Heart left ventricle (tissue), 16 donors: ENCODE data around the gene TXNDC17. TPM values are rescaled to one million over a fixed set of nuclear protein-coding genes. Genes with fewer than 3 reads are reported as not detected.
A peak's percentile ranks its signal among the peaks of the same experiment; 100 is the strongest.

ENCODE experiments used
- ATAC-seq, 4 donors: fragments of 200-7000 bp; cut with Tn5 transposase; one replicate each; pipeline ENCODE4 v1.9.1; 2020 to 2022; ENCODE audit warnings: moderate library complexity in 4 of 4, mild to moderate bottlenecking in 3 of 4, moderate number of reproducible peaks in 1 of 4
- DNase-seq, 5 donors: peaks; one replicate each; pipeline ENCODE4 v3.0.0-alpha.2; 2020
- H3K27ac ChIP-seq, 12 donors: fragments of 200-600 bp; sonication (generic) in 4 of 12; one replicate each; pipeline versions ENCODE4 v1.5.0 to v1.8.0; 2016 to 2022; ENCODE audit warnings: mild to moderate bottlenecking in 2 of 12
- H3K27me3 ChIP-seq, 9 donors: fragments of 200-600 bp; sonication (generic) in 2 of 9; one replicate each; pipeline versions ENCODE4 v1.5.1 to v1.8.0; 2016 to 2022; ENCODE audit warnings: mild to moderate bottlenecking in 3 of 9
- H3K36me3 ChIP-seq, 9 donors: fragments of 200-600 bp; sonication (generic) in 2 of 9; one replicate each; pipeline versions ENCODE4 v1.5.0 to v1.8.0; 2018 to 2022; ENCODE audit warnings: mild to moderate bottlenecking in 2 of 9
- H3K4me1 ChIP-seq, 12 donors: fragments of 200-600 bp; sonication (generic) in 4 of 12; one replicate each; pipeline versions ENCODE4 v1.5.0 to v1.8.0; 2016 to 2022; ENCODE audit warnings: mild to moderate bottlenecking in 3 of 12
- H3K4me3 ChIP-seq, 12 donors: fragments of 200-600 bp; sonication (generic) in 4 of 12; one replicate each; pipeline versions ENCODE4 v1.5.0 to v1.8.0; 2017 to 2022; ENCODE audit warnings: mild to moderate bottlenecking in 9 of 12, moderate library complexity in 4 of 12
- H3K9me3 ChIP-seq, 12 donors: fragments of 200-600 bp; sonication (generic) in 4 of 12; one replicate each; pipeline versions ENCODE4 v1.5.0 to v1.8.0; 2016 to 2022; ENCODE audit warnings: mild to moderate bottlenecking in 1 of 12
- POLR2A ChIP-seq, 2 donors: fragments of 450-650 bp; IDR thresholded peaks; one replicate each; pipeline ENCODE4 v1.6.1; 2017; ENCODE audit warnings: antibody characterized with exemption in 2 of 2, mild to moderate bottlenecking in 2 of 2, moderate library complexity in 2 of 2
- WGBS, 4 donors: extraction: QIAGEN DNeasy Blood & Tissue Kit in 2 of 4; methylation state at CpG; one replicate each; pipeline versions ENCODE4 v1.1.5 to v1.1.7; 2013 to 2018; 5-methylcytosine and 5-hydroxymethylcytosine counted together
- intact Hi-C, 10 donors: fragments of 100-400 bp; cut with DNase I; formaldehyde crosslinking; loops; one replicate each; pipeline versions ENCODE4 v1.11.1 to v1.14.2; 2022
- polyA plus RNA-seq, 2 donors: library from polyadenylated mRNA; stranded (reverse); fragments of 200-250 nt; gene quantifications; one replicate each; pipeline ENCODE4 v1.2.3, GENCODE V29; 2013
- total RNA-seq, 9 donors: library from RNA; depleted of rRNA in 2 of 9; stranded (reverse); fragments of >200 nt in 2 of 9; fragmentation: NEBNext Ultra II Directional in 3 of 9; extraction: Animal tissue kit (Norgen Biotek cat#: 25700) in 3 of 9; gene quantifications; one replicate each; pipeline versions ENCODE4 v1.1.0 to v1.2.4, GENCODE V29; 2016 to 2023
- TF ChIP-seq, protein P1 (sequence below), 12 donors: fragments of 200-600 bp; sonication (generic) in 4 of 12; IDR thresholded peaks; one replicate each; pipeline versions ENCODE4 v1.5.0 to v1.8.0; 2018 to 2022; ENCODE audit warnings: antibody characterized with exemption in 12 of 12, mild to moderate bottlenecking in 5 of 12
- donor health status: ischemic (EF 13 %, LVEDD 7.1; RV severe dilation, severe dysfunction).
- donor health status: healthy with polysubstance abuse.
- donor health status: DM: no; HTN: yes; CAD: no.
- donor health status: DM: no; HTN: no; CAD: no.
- donor health status: ischemic (EF 25% LVEDD 6.9; RV normal size, moderate dysfunction).
- donor health status: ischemic (EF 25% LVEDD 5.7; RV mildly dilated, moderate dysfunction).
- donor health status: healthy.
- donor health status: DM: yes; HTN: yes; CAD: no.
- donor health status: ischemic (EF 35%, LVEDD 5.7; RV mildly dilated, moderate dysfunction).
- donor health status: nonischemic (EF 11% LVEDD 7.7; RV severe dilation, severe dysfunction).
- donor health status: DM: yes; HTN: yes; CAD: no.
- donor health status: PGD.
- donor health status: ischemic (EF 29% LVEDD 5.4; RV normal size, mild dysfunction).
- donor health status: nonischemic (EF 23%, LVEDD 6.1; RV moderate dilation, normal function).

TXNDC17 gene
- total and polyA plus RNA-seq, 11 donors: 31.5 to 221 (median 62.8) TPM

DNA sequence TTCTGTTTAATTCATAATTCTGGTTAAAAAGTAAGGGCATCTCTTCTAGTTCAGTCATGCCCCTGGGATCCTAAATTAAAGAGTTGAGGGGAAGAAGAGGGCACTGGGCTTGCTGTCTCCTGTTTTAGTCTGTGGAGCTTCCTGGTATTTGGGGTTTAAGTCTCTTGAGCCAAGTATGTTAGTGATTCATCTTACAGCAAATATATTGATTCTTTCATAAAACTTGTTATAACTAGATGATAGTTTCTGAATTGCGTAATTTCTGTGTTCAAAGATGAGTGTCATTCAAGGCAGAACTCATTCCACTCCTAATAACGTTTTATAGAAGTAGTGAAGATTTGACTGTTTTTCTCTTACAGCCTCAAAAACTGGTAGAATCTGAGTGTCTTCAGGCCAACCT is 1.7 kb downstream of the TXNDC17 start:
- H3K4me1 ChIP-seq: peaks cover 0 to 37% (median 25%) of the 10 kb centered on the region in 12 donors
- WGBS, 4 donors: 51 to 76% (median 71%) methylated on average over 2 of the region's 2 CpGs
- H3K36me3 ChIP-seq: peaks cover 0 to 53% (median 41%) of the 10 kb centered on the region in 9 donors
- intact Hi-C loops: no loop called here
- no peaks in the 10 kb centered on the region for H3K27me3 ChIP-seq
- no peak overlapping the region for H3K27ac ChIP-seq
- no peaks in the 10 kb centered on the region for H3K9me3 ChIP-seq
- DNase-seq: no peak
- no peak overlapping the region for H3K4me3 ChIP-seq
- ATAC-seq: no peak
- TF ChIP-seq, protein P1, sequence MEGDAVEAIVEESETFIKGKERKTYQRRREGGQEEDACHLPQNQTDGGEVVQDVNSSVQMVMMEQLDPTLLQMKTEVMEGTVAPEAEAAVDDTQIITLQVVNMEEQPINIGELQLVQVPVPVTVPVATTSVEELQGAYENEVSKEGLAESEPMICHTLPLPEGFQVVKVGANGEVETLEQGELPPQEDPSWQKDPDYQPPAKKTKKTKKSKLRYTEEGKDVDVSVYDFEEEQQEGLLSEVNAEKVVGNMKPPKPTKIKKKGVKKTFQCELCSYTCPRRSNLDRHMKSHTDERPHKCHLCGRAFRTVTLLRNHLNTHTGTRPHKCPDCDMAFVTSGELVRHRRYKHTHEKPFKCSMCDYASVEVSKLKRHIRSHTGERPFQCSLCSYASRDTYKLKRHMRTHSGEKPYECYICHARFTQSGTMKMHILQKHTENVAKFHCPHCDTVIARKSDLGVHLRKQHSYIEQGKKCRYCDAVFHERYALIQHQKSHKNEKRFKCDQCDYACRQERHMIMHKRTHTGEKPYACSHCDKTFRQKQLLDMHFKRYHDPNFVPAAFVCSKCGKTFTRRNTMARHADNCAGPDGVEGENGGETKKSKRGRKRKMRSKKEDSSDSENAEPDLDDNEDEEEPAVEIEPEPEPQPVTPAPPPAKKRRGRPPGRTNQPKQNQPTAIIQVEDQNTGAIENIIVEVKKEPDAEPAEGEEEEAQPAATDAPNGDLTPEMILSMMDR (IDR thresholded peaks at IDR 0.05): no peak
- TF ChIP-seq POLR2A (IDR thresholded peaks at IDR 0.05): no peak

DNA sequence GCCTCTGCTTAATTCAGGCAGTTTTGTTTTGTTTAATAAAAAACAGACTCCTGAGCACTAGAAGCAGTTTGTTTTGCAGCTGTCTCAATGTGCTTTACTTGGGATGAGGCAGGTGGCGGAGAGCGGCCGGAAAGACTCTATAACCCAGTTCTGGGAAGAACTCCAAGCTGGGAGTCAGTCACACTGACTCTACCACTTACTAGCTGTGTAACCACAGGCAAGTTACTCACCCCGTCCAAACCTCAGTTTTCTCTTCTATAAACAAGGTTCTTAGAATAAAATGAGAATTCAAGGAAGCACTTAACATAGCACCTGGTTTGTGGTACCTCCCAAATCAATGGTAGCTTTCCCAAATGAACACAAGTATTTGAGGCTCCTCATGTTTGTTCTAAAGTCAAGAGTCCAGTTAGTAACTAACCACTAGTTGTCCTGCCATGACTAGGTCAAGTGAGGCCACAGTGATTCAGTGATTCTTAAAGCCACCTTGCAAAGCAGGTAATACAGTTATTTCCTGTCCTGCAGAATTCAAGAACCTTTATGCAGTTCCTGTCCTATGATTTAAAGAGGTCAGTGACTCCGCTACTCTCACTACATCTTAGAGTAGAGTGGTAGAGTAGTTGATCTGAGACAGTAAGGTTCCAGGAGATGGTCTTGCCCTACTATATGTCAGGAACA is 2.7 kb downstream of the TXNDC17 start:
- Histone ChIP-seq H3K27ac (no peak overlapping the region), H3K4me1 (peaks cover 0 to 37% (median 23%) of the 10 kb centered on the region in 12 donors), H3K27me3 (no peaks in the 10 kb centered on the region), H3K36me3 (peaks cover 0 to 63% (median 47%) of the 10 kb centered on the region in 9 donors), H3K9me3 (no peaks in the 10 kb centered on the region), H3K4me3 (no peak overlapping the region)
- WGBS, 4 donors: 71 to 92% (median 85%) methylated on average over 5 of the region's 5 CpGs
- intact Hi-C loops: no loop called here
- TF ChIP-seq POLR2A (IDR thresholded peaks at IDR 0.05): no peak
- TF ChIP-seq, protein P1 (IDR thresholded peaks at IDR 0.05): no peak
- no peak for DNase-seq
- no peak for ATAC-seq

DNA sequence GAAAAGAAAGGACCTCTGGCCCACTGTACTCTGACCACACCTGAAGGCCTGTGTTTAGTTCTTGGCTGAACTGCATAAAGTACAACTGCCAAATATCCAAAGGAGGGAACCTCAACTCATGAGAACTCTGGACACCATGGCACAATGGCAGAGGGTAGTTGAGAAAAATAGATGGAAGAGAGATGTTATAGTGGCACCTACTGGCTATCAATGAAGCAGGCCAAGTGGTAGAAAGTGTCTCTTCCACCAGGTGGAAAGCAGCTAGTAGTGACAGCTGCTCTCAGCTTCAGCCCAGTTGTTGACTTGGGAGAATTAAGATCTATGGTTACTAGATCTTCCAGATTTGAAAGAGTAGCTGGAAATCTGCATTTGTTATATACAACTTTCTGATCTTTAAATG is 7.3 kb downstream of the TXNDC17 start:
- DNase-seq (no peak), ATAC-seq (no peak)
- H3K27ac ChIP-seq: no peak overlapping the region
- no peak overlapping the region for H3K4me3 ChIP-seq
- H3K4me1 ChIP-seq: peaks cover 4 to 37% (median 21%) of the 10 kb centered on the region in 12 donors
- intact Hi-C loops: no loop called here
- peaks cover 0 to 68% (median 51%) of the 10 kb centered on the region in 9 donors for H3K36me3 ChIP-seq
- TF ChIP-seq, protein P1 (IDR thresholded peaks at IDR 0.05): no peak
- no peak for TF ChIP-seq POLR2A (IDR thresholded peaks at IDR 0.05)
- H3K9me3 ChIP-seq: no peaks in the 10 kb centered on the region
- peaks cover 0 to 7% (median under 1%) of the 10 kb centered on the region in 9 donors for H3K27me3 ChIP-seq

DNA sequence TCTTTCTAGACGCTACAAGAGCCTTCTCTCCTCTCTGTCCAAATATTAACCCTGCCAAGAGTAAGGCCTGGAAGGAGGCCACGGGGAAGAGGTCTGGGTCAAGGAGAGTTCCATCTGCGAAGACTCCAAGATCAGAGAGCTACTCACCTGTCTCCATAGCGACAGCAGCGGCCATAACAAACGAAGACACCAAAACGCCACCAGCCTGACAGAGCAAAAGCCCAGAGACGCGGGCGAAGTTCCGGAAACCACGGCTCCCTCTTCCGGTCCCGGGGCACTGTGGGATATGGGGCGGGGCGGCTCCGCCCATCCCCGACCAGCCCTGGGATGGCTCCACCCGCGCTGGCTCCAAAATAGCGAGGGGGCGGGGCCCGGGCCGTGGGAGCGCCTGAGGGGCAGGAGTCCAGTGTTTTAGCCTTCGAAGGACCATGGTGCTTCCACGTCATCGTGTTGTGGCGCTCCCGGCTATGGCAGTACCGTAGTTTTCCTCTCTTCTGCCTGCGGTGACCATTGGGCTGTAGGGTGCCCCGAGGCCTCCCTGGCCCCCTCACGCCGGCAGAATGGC is 10.6 kb downstream of the TXNDC17 start, which contains the start of the genes C17orf100 and MED31:
Gene C17orf100 (plus strand): TSS at position 409 of the 565 bp plus-strand sequence. CDS start 152 bp downstream, at position 561.
Gene MED31 (minus strand): TSS at position 252 of the 565 bp plus-strand sequence. CDS start 77 bp downstream, at position 175.
- intact Hi-C loops: loop anchor here in 1 of 10 donors (5.0 kb wide), 1 partner anchor 361 kb away; the partner anchor contains the start of gene RNASEK
- Histone ChIP-seq H3K27ac (peak within 1 kb of the TSS in 11 of 12 donors; percentile 67 to 91 (median 78)), H3K4me1 (peaks cover 4 to 50% (median 27%) of the 10 kb centered on the region in 12 donors), H3K36me3 (peaks cover 0 to 36% (median 27%) of the 10 kb centered on the region in 9 donors), H3K27me3 (peaks cover 3 to 32% (median 17%) of the 10 kb centered on the region in 9 donors), H3K4me3 (peak within 1 kb of the TSS; percentile 59 to 93 (median 81)), H3K9me3 (no peaks in the 10 kb centered on the region)
- 0 to 1% (median 1%) methylated on average over 18 to 35 of the region's 35 CpGs for WGBS, 4 donors
- TF ChIP-seq, protein P1 (IDR thresholded peaks at IDR 0.05): peak in 1 of 12 donors; percentile 6
- TF ChIP-seq POLR2A (IDR thresholded peaks at IDR 0.05): peak in 1 of 2 donors; percentile 69
- ATAC-seq (peak; percentile 99 to 100 (median 100)), DNase-seq (peak; percentile 94 to 98 (median 96))
